H1 (cell line): ENCODE measurements around the gene LRFN3. TPM values are rescaled to one million over a fixed set of nuclear protein-coding genes. Genes with fewer than 3 reads are reported as not detected.

Experiments used
- CTCF ChIA-PET: fragments of 300-600 bp; sonication (Branson Sonifier 250); formaldehyde crosslinking; loops from one replicate; lab custom pipeline; 2021; ENCODE audit not compliant: partially characterized antibody; lab: Charles Lee
- POLR2A ChIA-PET: fragments of 300-600 bp; sonication (Branson Sonifier 250); formaldehyde crosslinking; loops from one replicate; lab custom pipeline; 2021; ENCODE audit warnings: inconsistent platforms; ENCODE audit not compliant: partially characterized antibody; lab: Charles Lee
- DNase-seq, 2 experiments: peaks; one replicate each; pipeline versions ENCODE4 v3.0.0 to v3.0.0-alpha.2; 2010 to 2022; ENCODE audit warnings: low spot score in 2 of 2, low read depth in 1 of 2, mixed read lengths in 1 of 2
- FAIRE-seq: peaks from 2 replicates; lab custom pipeline; 2011; peaks lifted over from hg19 to GRCh38; lab: Jason Lieb, UNC
- H2AFZ ChIP-seq: 2 replicates; pipeline ENCODE4 v1.8.1; 2012; ENCODE audit warnings: low read length, inconsistent platforms
- H2AK5ac ChIP-seq: 2 replicates; pipeline ENCODE4 v1.6.1; 2013; ENCODE audit warnings: low read depth, low read length
- H2BK120ac ChIP-seq: replicated peaks from 2 replicates; pipeline ENCODE3; 2013; ENCODE audit warnings: low read depth, low read length, inconsistent platforms
- H2BK12ac ChIP-seq: 2 replicates; pipeline ENCODE4 v1.6.1; 2013; ENCODE audit warnings: low read depth, low read length
- H2BK15ac ChIP-seq: 2 replicates; pipeline ENCODE4 v1.6.1; 2013; ENCODE audit warnings: low read length
- H2BK20ac ChIP-seq: 2 replicates; pipeline ENCODE4 v1.6.1; 2013; ENCODE audit warnings: low read length
- H2BK5ac ChIP-seq: 2 replicates; pipeline ENCODE4 v1.6.1; 2013; ENCODE audit warnings: low read depth, low read length
- H3K14ac ChIP-seq: 2 replicates; pipeline ENCODE4 v1.6.1; 2013; ENCODE audit warnings: inconsistent platforms; ENCODE audit not compliant: insufficient read length
- H3K18ac ChIP-seq: 2 replicates; pipeline ENCODE4 v1.6.1; 2013; ENCODE audit warnings: low read length; ENCODE audit errors: extremely low read depth
- H3K23ac ChIP-seq: 2 replicates; pipeline ENCODE4 v1.6.1; 2013; ENCODE audit warnings: inconsistent platforms; ENCODE audit not compliant: insufficient read length
- H3K23me2 ChIP-seq: 2 replicates; pipeline ENCODE4 v1.6.1; 2013; ENCODE audit warnings: low read depth, low read length
- H3K27ac ChIP-seq: 2 replicates; pipeline ENCODE4 v1.6.1; 2011; ENCODE audit warnings: low read depth, low read length, inconsistent platforms
- H3K27me3 ChIP-seq, 4 experiments: replicated peaks in 1 of 4; 1 replicate in 1 of 4; 2 replicates in 3 of 4; pipeline versions ENCODE4 v1.6.1 to v1.8.1; 2011 to 2013; ENCODE audit warnings: low read length in 3 of 4, mild to moderate bottlenecking in 3 of 4, inconsistent platforms in 2 of 4, mixed read lengths in 2 of 4, moderate library complexity in 1 of 4; ENCODE audit not compliant: control insufficient read depth in 3 of 4, insufficient read depth in 3 of 4; ENCODE audit errors: extremely low read depth in 1 of 4
- H3K36me3 ChIP-seq, 4 experiments: 2 replicates each; pipeline versions ENCODE4 v1.6.1 to v1.8.1; 2011 to 2013; ENCODE audit warnings: mild to moderate bottlenecking in 4 of 4, low read length in 3 of 4, moderate library complexity in 2 of 4, control low read depth in 1 of 4, inconsistent platforms in 1 of 4; ENCODE audit not compliant: insufficient read depth in 4 of 4, control insufficient read depth in 2 of 4
- H3K4ac ChIP-seq: replicated peaks from 2 replicates; pipeline ENCODE3; 2013; ENCODE audit warnings: low read length, low read depth, mixed read lengths, inconsistent platforms; ENCODE audit not compliant: insufficient read length
- H3K4me1 ChIP-seq, 4 experiments: replicated peaks in 1 of 4; 1 replicate in 1 of 4; 2 replicates in 3 of 4; pipeline versions ENCODE4 v1.6.1 to v1.8.1; 2011 to 2013; ENCODE audit warnings: low read length in 3 of 4, inconsistent platforms in 2 of 4, mixed read lengths in 1 of 4; ENCODE audit not compliant: insufficient read depth in 4 of 4, control insufficient read depth in 3 of 4
- H3K4me2 ChIP-seq, 2 experiments: 2 replicates each; pipeline versions ENCODE4 v1.6.1 to v1.8.1; 2011 to 2013; ENCODE audit warnings: low read depth in 2 of 2, low read length in 2 of 2, control low read depth in 1 of 2, inconsistent platforms in 1 of 2, mild to moderate bottlenecking in 1 of 2; ENCODE audit not compliant: insufficient read depth in 1 of 2
- H3K4me3 ChIP-seq, 4 experiments: fragments of 200-600, 300-600 bp in 1 of 4; sonication (generic), shearing (Covaris generic), sonication (Bioruptor Twin) in 1 of 4; 2 replicates each; pipeline versions ENCODE4 v1.5.1 to v1.8.1; 2011 to 2016; ENCODE audit warnings: low read length in 4 of 4, low read depth in 3 of 4, control low read depth in 2 of 4, inconsistent platforms in 2 of 4, mild to moderate bottlenecking in 2 of 4, mixed read lengths in 1 of 4, moderate library complexity in 1 of 4; ENCODE audit not compliant: insufficient read depth in 2 of 4; ENCODE audit errors: extremely low read depth in 1 of 4
- H3K56ac ChIP-seq: replicated peaks from 2 replicates; pipeline ENCODE3; 2013; ENCODE audit warnings: low read depth, mild to moderate bottlenecking, mixed read lengths, low read length, inconsistent platforms; ENCODE audit not compliant: insufficient read length
- H3K79me1 ChIP-seq: 2 replicates; pipeline ENCODE4 v1.6.1; 2013; ENCODE audit warnings: low read depth, low read length, control low read depth
- H3K79me2 ChIP-seq, 2 experiments: 2 replicates each; pipeline versions ENCODE4 v1.6.1 to v1.8.1; 2012 to 2013; ENCODE audit warnings: low read length in 2 of 2, mild to moderate bottlenecking in 2 of 2, inconsistent platforms in 1 of 2; ENCODE audit not compliant: insufficient read depth in 2 of 2, control insufficient read depth in 1 of 2
- H3K9ac ChIP-seq, 4 experiments: replicated peaks in 1 of 4; 1 replicate in 1 of 4; 2 replicates in 3 of 4; pipeline versions ENCODE4 v1.6.1 to v1.8.1; 2011 to 2013; ENCODE audit warnings: low read depth in 3 of 4, low read length in 3 of 4, control low read depth in 2 of 4, mild to moderate bottlenecking in 2 of 4, moderate library complexity in 2 of 4, inconsistent platforms in 1 of 4; ENCODE audit errors: extremely low read depth in 1 of 4
- H3K9me3 ChIP-seq, 2 experiments: 2 replicates each; pipeline versions ENCODE4 v1.6.1 to v1.8.1; 2012 to 2013; ENCODE audit warnings: mild to moderate bottlenecking in 2 of 2, moderate library complexity in 2 of 2, control low read depth in 1 of 2, inconsistent platforms in 1 of 2, low read depth in 1 of 2, low read length in 1 of 2, mixed read lengths in 1 of 2; ENCODE audit not compliant: insufficient read depth in 2 of 2
- H4K20me1 ChIP-seq, 2 experiments: replicated peaks in 1 of 2; 2 replicates each; pipeline versions ENCODE3 to v1.8.1; 2011 to 2013; ENCODE audit warnings: inconsistent platforms in 2 of 2, low read length in 2 of 2, mild to moderate bottlenecking in 1 of 2; ENCODE audit not compliant: insufficient read depth in 2 of 2, control insufficient read depth in 1 of 2
- H4K5ac ChIP-seq: 2 replicates; pipeline ENCODE4 v1.6.1; 2013; ENCODE audit warnings: low read length, low read depth, mixed read lengths, inconsistent platforms; ENCODE audit not compliant: insufficient read length
- H4K8ac ChIP-seq: 2 replicates; pipeline ENCODE4 v1.8.0; 2013; ENCODE audit warnings: mild to moderate bottlenecking, moderate library complexity, low read length, inconsistent platforms; ENCODE audit not compliant: insufficient read depth; ENCODE audit errors: extremely low read depth
- H4K91ac ChIP-seq: replicated peaks from 2 replicates; pipeline ENCODE3; 2013; ENCODE audit warnings: low read length, mixed read lengths, inconsistent platforms; ENCODE audit not compliant: insufficient read length
- ASH2L ChIP-seq: fragments of 200-600, 300-600 bp; sonication (generic); IDR thresholded peaks from one replicate; pipeline ENCODE4 v1.7.1; 2017; ENCODE audit warnings: low read length
- CBX8 ChIP-seq: fragments of 300-800, 300-1000 bp; sonication (generic); IDR thresholded peaks from 2 replicates; pipeline ENCODE4 v1.7.1; 2016; ENCODE audit warnings: low read depth, low read length, borderline replicate concordance
- CEBPB ChIP-seq: IDR thresholded peaks from 2 replicates; pipeline ENCODE4 v1.6.1; 2012; ENCODE audit warnings: low read depth, low read length
- GABPA ChIP-seq: IDR thresholded peaks from 2 replicates; pipeline ENCODE4 v1.6.1; 2011; ENCODE audit warnings: mild to moderate bottlenecking, low read length, moderate library complexity, borderline replicate concordance; ENCODE audit not compliant: insufficient read depth
- HDAC6 ChIP-seq: IDR thresholded peaks from one replicate; pipeline ENCODE4 v1.7.1; 2012; ENCODE audit warnings: low read depth, mild to moderate bottlenecking, inconsistent platforms, low read length, moderate library complexity
- MAFK ChIP-seq: IDR thresholded peaks from 2 replicates; pipeline ENCODE4 v1.6.1; 2012; ENCODE audit warnings: low read depth, mild to moderate bottlenecking, improper control_type of control experiment, low read length
- RAD21 ChIP-seq, 2 experiments: IDR thresholded peaks in 1 of 2; conservative IDR thresholded peaks in 1 of 2; 2 replicates each; pipeline ENCODE4 v1.6.1; 2011; ENCODE audit warnings: low read depth in 2 of 2, low read length in 2 of 2, improper control_type of control experiment in 1 of 2, inconsistent platforms in 1 of 2, mild to moderate bottlenecking in 1 of 2, moderate library complexity in 1 of 2
- RBBP5 ChIP-seq: IDR thresholded peaks from 2 replicates; pipeline ENCODE4 v1.7.1; 2012; ENCODE audit warnings: low read depth, mild to moderate bottlenecking, inconsistent platforms, low read length, moderate library complexity, borderline replicate concordance
- SAP30 ChIP-seq: fragments of 300-600 bp; sonication (generic); IDR thresholded peaks from 2 replicates; pipeline ENCODE4 v1.7.1; 2012; ENCODE audit warnings: low read length, moderate library complexity, mild to moderate bottlenecking, inconsistent platforms; ENCODE audit not compliant: insufficient read depth, insufficient replicate concordance
- SIN3A ChIP-seq, 2 experiments: IDR thresholded peaks in 1 of 2; conservative IDR thresholded peaks in 1 of 2; 2 replicates each; pipeline ENCODE4 v1.6.1; 2011 to 2012; ENCODE audit warnings: low read length in 2 of 2, improper control_type of control experiment in 1 of 2, low read depth in 1 of 2, mild to moderate bottlenecking in 1 of 2
- SIRT6 ChIP-seq: IDR thresholded peaks from one replicate; pipeline ENCODE4 v1.7.1; 2012; ENCODE audit warnings: low read length, inconsistent platforms
- SP2 ChIP-seq: IDR thresholded peaks from 2 replicates; pipeline ENCODE4 v1.6.1; 2012; ENCODE audit warnings: mild to moderate bottlenecking, low read length, inconsistent platforms
- YY1 ChIP-seq: IDR thresholded peaks from 2 replicates; pipeline ENCODE4 v1.6.1; 2011; ENCODE audit warnings: low read depth, mild to moderate bottlenecking, low read length
- WGBS, 2 experiments: shearing (Covaris generic) in 1 of 2; methylation state at CpG; one replicate each; pipeline versions ENCODE4 v1.1.6 to v1.1.7; 2013 to 2015; ENCODE audit warnings: low lambda C conversion rate in 2 of 2, mixed read lengths in 2 of 2, inconsistent platforms in 1 of 2, low coverage in 1 of 2, missing lambda C conversion rate in 1 of 2; ENCODE audit not compliant: insufficient replicate concordance in 2 of 2, insufficient coverage in 1 of 2, insufficient read length in 1 of 2; ENCODE audit errors: extremely low coverage in 1 of 2, missing lambda C conversion rate in 1 of 2; 5-methylcytosine and 5-hydroxymethylcytosine counted together
- polyA plus RNA-seq, 7 experiments: library from polyadenylated mRNA; depleted of rRNA in 3 of 7; stranded (reverse) in 5 of 7; unstranded in 2 of 7; fragments of >200 nt in 5 of 7; fragments of 200-250 nt in 2 of 7; gene quantifications; 1 replicate in 5 of 7; 2 replicates in 1 of 7; 4 replicates in 1 of 7; pipeline versions ENCODE4 v1.2.1 to v1.2.3, GENCODE V29; 2011 to 2013; ENCODE audit warnings: missing spikeins in 2 of 7, mixed read lengths in 2 of 7
- total RNA-seq: library from RNA; stranded (reverse); fragmentation: NEBNext Ultra II Directional; extraction: Animal tissue kit (Norgen Biotek cat#: 25700); gene quantifications from 2 replicates; pipeline ENCODE4 v1.2.1, GENCODE V29; 2021

The LRFN3 gene
- total and polyA plus RNA-seq, 2 of the 8 experiments (the other 6 are each of a cell fraction or from before 2014, with no cell fraction given) = 4.6 to 16.8 TPM

DNA sequence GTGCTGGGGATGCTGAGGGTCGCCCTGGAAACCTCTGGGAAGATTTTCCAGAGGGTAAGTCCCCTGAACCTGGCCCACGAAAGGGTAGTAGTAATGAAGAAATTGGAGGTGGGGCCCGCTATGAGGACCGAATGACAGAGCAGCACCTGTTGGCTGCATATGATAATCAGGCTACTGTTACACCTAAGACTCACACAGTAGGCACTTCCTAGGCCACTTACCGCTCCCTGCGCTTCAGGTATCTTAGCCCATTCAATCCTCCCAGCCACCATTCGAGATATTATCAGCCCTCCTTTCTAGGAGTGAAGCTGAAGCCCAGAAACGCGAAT is 4.3 kb upstream of the LRFN3 start:
- H3K36me3 ChIP-seq = no peaks in the 10 kb centered on the region
- H3K79me2 ChIP-seq = no peaks in the 10 kb centered on the region; a peak in 1 of 4 replicates
- no peak overlapping the region for H4K8ac ChIP-seq
- H3K79me1 ChIP-seq = no peaks in the 10 kb centered on the region
- H3K27me3 ChIP-seq = no peaks in the 10 kb centered on the region
- no peak overlapping the region for H2BK15ac ChIP-seq
- no peak for DNase-seq
- WGBS, 2 experiments = 4% methylated on average over 9 of the region's 9 CpGs; no CpG with 5 or more reads in 1 of the 2 experiments
- ChIA-PET CTCF (interaction anchor here (0.7 to 3.3 kb wide), 11 partner anchors 11 to 111 kb away, joined by 3 to 13 read pairs (median 4); partner anchors contain the start of genes KIRREL2 and SDHAF1), POLR2A (interaction anchor here (0.7 to 2.5 kb wide), 4 partner anchors 29 to 62 kb away, joined by 3 to 6 read pairs (median 4); no protein-coding TSS in a partner anchor)
- H3K4ac ChIP-seq = peak overlapping the region; percentile 61
- no peak overlapping the region for H3K9ac ChIP-seq
- peak overlapping the region; percentile 60 for H4K5ac ChIP-seq
- H4K91ac ChIP-seq = peak overlapping the region; percentile 87
- no peak overlapping the region for H2AK5ac ChIP-seq
- peak overlapping the region in 2 of 4 experiments; percentile 15 to 43; a peak in 3 of 8 replicates for H3K4me3 ChIP-seq
- H3K4me1 ChIP-seq = peaks cover 0 to 13% (median 2%) of the 10 kb centered on the region in 4 experiments; a peak in 4 of 7 replicates
- no peak overlapping the region for H3K27ac ChIP-seq
- H3K18ac ChIP-seq = peak overlapping the region; percentile 5; the same call in 1 of the 2 replicates
- no peaks in the 10 kb centered on the region for H3K9me3 ChIP-seq
- H2AFZ ChIP-seq = no peak overlapping the region; the same call in 1 of the 2 replicates
- no peak overlapping the region for H3K56ac ChIP-seq
- H3K23me2 ChIP-seq = peaks cover 5% of the 10 kb centered on the region; the same call in 1 of the 2 replicates
- FAIRE-seq = peak; percentile 57
- no peaks in the 10 kb centered on the region for H4K20me1 ChIP-seq
- peak overlapping the region; percentile 63; the same call in 1 of the 2 replicates for H2BK20ac ChIP-seq
- H3K23ac ChIP-seq = no peak overlapping the region
- peak overlapping the region; percentile 69; the same call in 1 of the 2 replicates for H2BK5ac ChIP-seq
- H3K14ac ChIP-seq = no peak overlapping the region
- H2BK12ac ChIP-seq = peak overlapping the region; percentile 46; the same call in 1 of the 2 replicates
- H3K4me2 ChIP-seq = peak overlapping the region; percentile 5 to 63
- H2BK120ac ChIP-seq = peak overlapping the region; percentile 52
- TF ChIP-seq SIN3A (conservative IDR thresholded peaks at IDR 0.05 in 1 of 2, IDR thresholded peaks at IDR 0.05 in 1 of 2; ENCODE audit: low read depth in 1 of 2, low read length in 2 of 2) (0 out of 4 replicates have a peak, but pooled peaks of 1 of the 2 experiments have one; percentile 37), YY1 (0 out of 2 replicates have a peak, but pooled peaks have one; percentile 2), RBBP5 (no peak), SIRT6 (no peak), HDAC6 (no peak), CBX8 (no peak), ASH2L (peak; percentile 31), GABPA (no peak), MAFK (no peak), SAP30 (peak; percentile 59), CEBPB (no peak), RAD21 (IDR thresholded peaks at IDR 0.05 in 1 of 2, conservative IDR thresholded peaks at IDR 0.05 in 1 of 2; ENCODE audit: low read depth in 2 of 2, low read length in 2 of 2) (no peak), SP2 (no peak)
